OCI-LY1 (cell line): Measurements from ENCODE around the gene ASB15.

Source experiments
- H2AFZ ChIP-seq: fragments of 200-600 bp; sonication (generic), shearing (Covaris generic); 2 replicates; pipeline ENCODE4 v1.6.0; 2014; ENCODE audit warnings: antibody characterized with exemption, mild to moderate bottlenecking, low read length
- H3F3A ChIP-seq: fragments of 200-600 bp; sonication (generic), shearing (Covaris generic); 2 replicates; pipeline ENCODE4 v1.6.0; 2014; ENCODE audit warnings: mild to moderate bottlenecking, antibody characterized with exemption, low read length, moderate library complexity; ENCODE audit not compliant: insufficient read depth
- H3K27ac ChIP-seq: fragments of 200-600 bp; sonication (generic); 2 replicates; pipeline ENCODE4 v1.5.1; 2014; ENCODE audit warnings: low read length, mixed run types, mild to moderate bottlenecking, low read depth; ENCODE audit not compliant: poor library complexity, severe bottlenecking
- H3K27me3 ChIP-seq: fragments of 200-600 bp; sonication (generic); 2 replicates; pipeline ENCODE4 v1.6.0; 2014; ENCODE audit warnings: antibody characterized with exemption, mild to moderate bottlenecking, low read length, moderate library complexity; ENCODE audit not compliant: insufficient read depth
- H3K36me3 ChIP-seq: fragments of 200-600 bp; sonication (generic); 2 replicates; pipeline ENCODE4 v1.6.1; 2014; ENCODE audit warnings: mild to moderate bottlenecking, antibody characterized with exemption, low read length, moderate library complexity, mixed read lengths; ENCODE audit not compliant: insufficient read depth
- H3K4me1 ChIP-seq: fragments of 200-600 bp; sonication (generic); 2 replicates; pipeline ENCODE4 v1.5.1; 2014; ENCODE audit warnings: mild to moderate bottlenecking, low read length, moderate library complexity; ENCODE audit not compliant: insufficient read depth, severe bottlenecking
- H3K4me2 ChIP-seq: fragments of 200-600 bp; sonication (generic), shearing (Covaris generic); 2 replicates; pipeline ENCODE4 v1.6.1; 2014; ENCODE audit warnings: low read length
- H3K4me3 ChIP-seq: fragments of 200-600 bp; sonication (generic); 2 replicates; pipeline ENCODE4 v1.5.1; 2014; ENCODE audit warnings: low read length, low read depth, mild to moderate bottlenecking, mixed read lengths; ENCODE audit not compliant: poor library complexity, severe bottlenecking
- H3K79me2 ChIP-seq: fragments of 200-600 bp; shearing (Covaris generic); 2 replicates; pipeline ENCODE4 v1.6.1; 2016; ENCODE audit warnings: mixed run types, low read length, mixed read lengths; ENCODE audit not compliant: insufficient read depth
- H3K9ac ChIP-seq: fragments of 200-600 bp; sonication (generic), shearing (Covaris generic); 2 replicates; pipeline ENCODE4 v1.6.1; 2014; ENCODE audit warnings: mild to moderate bottlenecking, low read length, mixed read lengths
- H3K9me2 ChIP-seq: fragments of 200-600 bp; sonication (generic), shearing (Covaris generic); 2 replicates; pipeline ENCODE4 v1.6.1; 2014; ENCODE audit warnings: low read depth, mild to moderate bottlenecking, low read length, mixed read lengths
- H3K9me3 ChIP-seq: fragments of 200-600 bp; shearing (Covaris generic); 2 replicates; pipeline ENCODE4 v1.6.1; 2014; ENCODE audit warnings: low read length, mixed read lengths
- H4K20me1 ChIP-seq: fragments of 200-600 bp; sonication (generic), shearing (Covaris generic); 2 replicates; pipeline ENCODE4 v1.6.0; 2016; ENCODE audit warnings: mild to moderate bottlenecking, low read length; ENCODE audit not compliant: insufficient read depth
- CTCF ChIP-seq: fragments of 200-600 bp; sonication (generic), shearing (Covaris generic); IDR thresholded peaks from 2 replicates; pipeline ENCODE4 v1.5.1; 2017; ENCODE audit warnings: mild to moderate bottlenecking, antibody characterized with exemption, low read length, moderate library complexity, mixed read lengths
- EZH2 ChIP-seq: fragments of 200-600 bp; sonication (generic), shearing (Covaris generic); IDR thresholded peaks from 2 replicates; pipeline ENCODE4 v1.8.0; 2017; ENCODE audit warnings: borderline replicate concordance, mixed run types, mild to moderate bottlenecking, antibody characterized with exemption, low read length, moderate library complexity, mixed read lengths

The ASB15 gene

GRCh38 chr7:123687727-123688126 is 86.1 kb downstream of the ASB15 start:
- Histone ChIP-seq H3K79me2 (no peaks in the 10 kb centered on the region), H3K4me1 (no peaks in the 10 kb centered on the region), H3K4me2 (no peak overlapping the region), H4K20me1 (no peaks in the 10 kb centered on the region), H2AFZ (no peak overlapping the region), H3K27me3 (no peaks in the 10 kb centered on the region), H3K9ac (no peak overlapping the region), H3K4me3 (no peak overlapping the region), H3K27ac (no peak overlapping the region), H3K9me2 (no peaks in the 10 kb centered on the region), H3K36me3 (peaks cover 32% of the 10 kb centered on the region), H3K9me3 (no peaks in the 10 kb centered on the region), H3F3A (no peaks in the 10 kb centered on the region)
- TF ChIP-seq EZH2 (no peak), CTCF (no peak)
